ENCODE data around the gene FKBP1A. TPM values are rescaled to one million over a fixed set of nuclear protein-coding genes. Genes with fewer than 3 reads are reported as not detected.

Gene FKBP1A
- polyA plus RNA-seq, 1 of the 3 experiments (the other 2 are of a cell fraction): 362 TPM

DNA sequence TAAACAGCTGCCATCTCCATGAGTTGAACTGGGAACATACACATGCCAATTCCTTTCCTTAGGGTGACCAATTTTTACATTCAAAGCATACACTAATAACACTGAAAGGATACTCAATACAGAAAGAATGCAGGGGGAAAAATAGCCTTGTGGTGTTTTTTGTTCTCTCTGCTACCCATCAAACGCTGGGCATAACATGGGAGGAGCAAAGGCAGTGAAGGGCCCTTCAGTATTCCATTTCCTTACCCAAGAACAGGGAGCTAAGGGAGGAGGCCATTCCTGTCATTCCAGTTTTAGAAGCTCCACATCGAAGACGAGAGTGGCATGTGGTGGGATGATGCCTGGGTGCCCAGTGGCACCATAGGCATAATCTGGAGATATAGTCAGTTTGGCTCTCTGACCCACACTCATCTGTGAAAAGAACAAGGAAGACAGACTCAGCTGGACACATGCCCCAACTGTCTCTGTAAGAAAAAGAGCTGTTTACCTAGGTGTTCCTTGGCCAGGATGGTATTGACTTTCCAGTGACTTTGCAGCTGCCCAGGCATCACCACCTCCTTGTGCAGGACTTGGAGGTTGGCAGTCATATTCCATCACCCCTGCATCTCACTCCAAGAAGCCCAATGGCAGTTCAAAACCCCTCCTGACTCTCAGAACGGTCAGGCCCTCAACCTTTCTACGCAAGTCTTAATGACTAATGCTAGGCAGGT, 20.9 kb downstream of the FKBP1A start:
- Histone ChIP-seq H3K4me1 (ENCODE audit: control insufficient read depth in 1 of 2, insufficient read depth in 2 of 2, low read depth in 1 of 2, low read length in 1 of 2) (peaks cover 2 to 28% of the 10 kb centered on the region in 2 experiments; a peak in 2 of 4 replicates), H3K9me2 (no peaks in the 10 kb centered on the region), H3K27ac (ENCODE audit: low read depth in 2 of 2, low read length in 1 of 2) (0 out of 4 replicates have a peak overlapping the region, but pooled peaks of 1 of the 2 experiments have one; percentile 45), H3F3A (replicated peaks; ENCODE audit: insufficient read depth) (no peaks in the 10 kb centered on the region), H2AFZ (ENCODE audit: low read depth) (no peak overlapping the region), H3K9me3 (no peaks in the 10 kb centered on the region), H3K4me3 (ENCODE audit: low read depth in 2 of 2, low read length in 1 of 2) (no peak overlapping the region), H4K20me1 (ENCODE audit: insufficient read depth) (peaks cover 22% of the 10 kb centered on the region), H3K9ac (no peak overlapping the region), H3K4me2 (no peak overlapping the region), H3K36me3 (replicated peaks in 1 of 2; ENCODE audit: control insufficient read depth in 1 of 2, insufficient read depth in 2 of 2, low read length in 1 of 2) (peaks cover 30 to 55% of the 10 kb centered on the region in 2 experiments), H3K27me3 (ENCODE audit: insufficient read depth) (no peaks in the 10 kb centered on the region), H3K79me2 (ENCODE audit: insufficient read depth) (peaks cover 63% of the 10 kb centered on the region)
- ChIA-PET POLR2A (no interaction called here), CTCF (no interaction called here)
- TF ChIP-seq RCOR1 (IDR thresholded peaks at IDR 0.05; ENCODE audit: low read length): no peak
- TF ChIP-seq JUND (IDR thresholded peaks at IDR 0.05): no peak
- no peak for TF ChIP-seq EZH2phosphoT487 (IDR thresholded peaks at IDR 0.05; ENCODE audit: borderline replicate concordance, low read depth)
- no peak for TF ChIP-seq REST (IDR thresholded peaks at IDR 0.05; ENCODE audit: low read depth, low read length)
- TF ChIP-seq TEAD4 (IDR thresholded peaks at IDR 0.05; ENCODE audit: borderline replicate concordance, insufficient read depth): no peak
- TF ChIP-seq RXRA (IDR thresholded peaks at IDR 0.05; ENCODE audit: borderline replicate concordance, low read depth): no peak
- TF ChIP-seq, protein P1, sequence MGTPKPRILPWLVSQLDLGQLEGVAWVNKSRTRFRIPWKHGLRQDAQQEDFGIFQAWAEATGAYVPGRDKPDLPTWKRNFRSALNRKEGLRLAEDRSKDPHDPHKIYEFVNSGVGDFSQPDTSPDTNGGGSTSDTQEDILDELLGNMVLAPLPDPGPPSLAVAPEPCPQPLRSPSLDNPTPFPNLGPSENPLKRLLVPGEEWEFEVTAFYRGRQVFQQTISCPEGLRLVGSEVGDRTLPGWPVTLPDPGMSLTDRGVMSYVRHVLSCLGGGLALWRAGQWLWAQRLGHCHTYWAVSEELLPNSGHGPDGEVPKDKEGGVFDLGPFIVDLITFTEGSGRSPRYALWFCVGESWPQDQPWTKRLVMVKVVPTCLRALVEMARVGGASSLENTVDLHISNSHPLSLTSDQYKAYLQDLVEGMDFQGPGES (IDR thresholded peaks at IDR 0.05; ENCODE audit: low read depth, low read length): no peak
- no peak for TF ChIP-seq NFIC (IDR thresholded peaks at IDR 0.05; ENCODE audit: borderline replicate concordance)
- TF ChIP-seq USF1 (IDR thresholded peaks at IDR 0.05; ENCODE audit: borderline replicate concordance, low read depth): no peak
- no peak for TF ChIP-seq MEF2A (IDR thresholded peaks at IDR 0.05; ENCODE audit: borderline replicate concordance, low read depth)
- no peak for TF ChIP-seq MXI1 (IDR thresholded peaks at IDR 0.05; ENCODE audit: low read depth, low read length)
- TF ChIP-seq GATA2 (CRISPR knock-in tag; IDR thresholded peaks at IDR 0.05): no peak
- TF ChIP-seq NRF1 (IDR thresholded peaks at IDR 0.05; ENCODE audit: low read depth, low read length): no peak
- no peak for TF ChIP-seq PBX3 (IDR thresholded peaks at IDR 0.05)
- TF ChIP-seq SMC3 (IDR thresholded peaks at IDR 0.05; ENCODE audit: low read depth, low read length): no peak
- no peak for DNase-seq
- 98% methylated on average over 5 of the region's 5 CpGs for WGBS (ENCODE audit: low lambda C conversion rate)

Data from SK-N-SH (cell line).